OCI-LY3 (cell line): Measurements from ENCODE around the gene TRIM44.

ENCODE experiments used
- H2AFZ ChIP-seq: fragments of 200-600, 300-600 bp; shearing (Covaris generic); 2 replicates; pipeline ENCODE4 v1.6.0; 2014; ENCODE audit warnings: antibody characterized with exemption, low read depth, low read length
- H3K27ac ChIP-seq: fragments of 200-600, 300-600 bp; sonication (generic); 2 replicates; pipeline ENCODE4 v1.5.1; 2014; ENCODE audit warnings: mild to moderate bottlenecking, low read length, moderate library complexity, mixed read lengths
- H3K27me3 ChIP-seq: fragments of 200-600, 300-600 bp; sonication (generic); 2 replicates; pipeline ENCODE4 v1.6.1; 2014; ENCODE audit warnings: low read depth, low read length, mixed read lengths
- H3K36me3 ChIP-seq: fragments of 200-600, 300-600 bp; sonication (generic); replicated peaks from 2 replicates; pipeline ENCODE3; 2014; ENCODE audit warnings: low read depth, low read length, mixed read lengths
- H3K4me1 ChIP-seq: fragments of 300-600, 200-600 bp; sonication (generic); 2 replicates; pipeline ENCODE4 v1.6.1; 2014; ENCODE audit warnings: low read length, mixed read lengths
- H3K4me2 ChIP-seq: fragments of 200-600, 300-600 bp; sonication (generic); 2 replicates; pipeline ENCODE4 v1.6.1; 2014; ENCODE audit warnings: low read length, mixed read lengths
- H3K4me3 ChIP-seq: fragments of 300-600, 200-600 bp; sonication (generic); 2 replicates; pipeline ENCODE4 v1.5.1; 2014; ENCODE audit warnings: antibody characterized with exemption, mild to moderate bottlenecking, low read length, moderate library complexity
- H3K79me2 ChIP-seq: fragments of 300-600, 200-600 bp; shearing (Covaris generic); 2 replicates; pipeline ENCODE4 v1.6.1; 2014; ENCODE audit warnings: mild to moderate bottlenecking, low read length, mixed read lengths
- H3K9ac ChIP-seq: fragments of 300-600, 200-600 bp; shearing (Covaris generic); 2 replicates; pipeline ENCODE4 v1.6.0; 2014; ENCODE audit warnings: mild to moderate bottlenecking, low read length, moderate library complexity
- H3K9me3 ChIP-seq: fragments of 200-600, 300-600 bp; shearing (Covaris generic); 2 replicates; pipeline ENCODE4 v1.6.1; 2014; ENCODE audit warnings: low read length, mixed read lengths; ENCODE audit not compliant: insufficient read depth
- H4K20me1 ChIP-seq: fragments of 200-600, 300-600 bp; sonication (generic); 2 replicates; pipeline ENCODE4 v1.6.1; 2016; ENCODE audit warnings: low read length, mixed read lengths; ENCODE audit not compliant: insufficient read depth
- EZH2phosphoT487 ChIP-seq: fragments of 200-600 bp; shearing (Covaris generic); IDR thresholded peaks from 2 replicates; pipeline ENCODE4 v1.6.1; 2018; ENCODE audit warnings: antibody characterized with exemption, mixed run types, low read depth
- TF ChIP-seq, protein P1 (sequence below): fragments of 200-600, 300-600 bp; sonication (generic); IDR thresholded peaks from 2 replicates; pipeline ENCODE4 v1.5.1; 2014; ENCODE audit warnings: antibody characterized with exemption, low read length, low read depth

The TRIM44 gene

DNA sequence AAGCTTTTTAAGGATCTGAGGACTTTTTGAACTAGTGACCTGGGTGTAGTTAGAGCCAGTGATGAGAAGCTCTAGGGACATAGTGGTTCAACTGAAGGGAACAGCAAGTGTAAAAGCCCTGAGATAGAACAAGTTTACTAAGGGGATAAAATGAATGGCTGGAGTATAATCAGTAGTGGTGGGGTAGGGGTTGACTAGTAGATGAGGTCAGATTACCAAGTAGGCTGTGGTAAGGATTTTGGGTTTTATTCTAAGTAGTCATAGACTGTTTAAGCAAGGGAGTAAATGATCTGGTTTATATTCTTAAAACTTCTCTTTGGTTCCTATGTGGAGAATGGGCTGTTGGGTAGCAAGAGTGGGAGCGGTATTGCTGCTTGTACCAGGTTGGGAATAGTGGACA, 15.3 kb downstream of the TRIM44 start:
- H3K79me2 ChIP-seq, result peaks cover 96% of the 10 kb centered on the region
- H3K4me2 ChIP-seq, result no peak overlapping the region
- H3K36me3 ChIP-seq, result no peaks in the 10 kb centered on the region
- H3K9me3 ChIP-seq, result no peaks in the 10 kb centered on the region
- H2AFZ ChIP-seq, result no peak overlapping the region
- TF ChIP-seq, protein P1, sequence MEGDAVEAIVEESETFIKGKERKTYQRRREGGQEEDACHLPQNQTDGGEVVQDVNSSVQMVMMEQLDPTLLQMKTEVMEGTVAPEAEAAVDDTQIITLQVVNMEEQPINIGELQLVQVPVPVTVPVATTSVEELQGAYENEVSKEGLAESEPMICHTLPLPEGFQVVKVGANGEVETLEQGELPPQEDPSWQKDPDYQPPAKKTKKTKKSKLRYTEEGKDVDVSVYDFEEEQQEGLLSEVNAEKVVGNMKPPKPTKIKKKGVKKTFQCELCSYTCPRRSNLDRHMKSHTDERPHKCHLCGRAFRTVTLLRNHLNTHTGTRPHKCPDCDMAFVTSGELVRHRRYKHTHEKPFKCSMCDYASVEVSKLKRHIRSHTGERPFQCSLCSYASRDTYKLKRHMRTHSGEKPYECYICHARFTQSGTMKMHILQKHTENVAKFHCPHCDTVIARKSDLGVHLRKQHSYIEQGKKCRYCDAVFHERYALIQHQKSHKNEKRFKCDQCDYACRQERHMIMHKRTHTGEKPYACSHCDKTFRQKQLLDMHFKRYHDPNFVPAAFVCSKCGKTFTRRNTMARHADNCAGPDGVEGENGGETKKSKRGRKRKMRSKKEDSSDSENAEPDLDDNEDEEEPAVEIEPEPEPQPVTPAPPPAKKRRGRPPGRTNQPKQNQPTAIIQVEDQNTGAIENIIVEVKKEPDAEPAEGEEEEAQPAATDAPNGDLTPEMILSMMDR, result no peak
- TF ChIP-seq EZH2phosphoT487, result no peak
- H3K9ac ChIP-seq, result no peak overlapping the region
- peaks cover 15% of the 10 kb centered on the region; the same call in 1 of the 2 replicates for H4K20me1 ChIP-seq
- no peaks in the 10 kb centered on the region for H3K27me3 ChIP-seq
- peaks cover 42% of the 10 kb centered on the region for H3K4me1 ChIP-seq
- H3K27ac ChIP-seq, result no peak overlapping the region
- H3K4me3 ChIP-seq, result no peak overlapping the region

DNA sequence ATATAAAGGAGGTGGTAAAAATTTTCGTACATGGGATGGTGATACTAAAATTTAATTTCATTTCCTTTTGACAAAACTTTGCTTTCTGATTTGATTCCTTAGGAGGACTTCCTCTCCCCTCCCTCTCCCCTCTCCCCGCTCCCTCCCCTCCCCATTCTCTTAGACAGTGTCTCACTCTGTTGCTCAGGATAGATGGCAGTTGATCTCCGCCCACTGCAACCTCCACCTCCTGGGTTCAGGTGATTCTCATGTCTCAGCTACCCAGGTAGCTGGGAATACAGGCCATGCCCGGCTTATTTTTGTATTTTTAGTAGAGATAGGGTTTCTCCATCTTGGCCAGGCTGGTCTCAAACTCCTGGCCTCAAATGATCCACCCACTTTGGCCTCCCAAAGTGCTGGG, 15.9 kb downstream of the TRIM44 start:
- H3K27ac ChIP-seq, result no peak overlapping the region
- no peak overlapping the region for H3K9ac ChIP-seq
- no peaks in the 10 kb centered on the region for H3K36me3 ChIP-seq
- no peaks in the 10 kb centered on the region for H3K27me3 ChIP-seq
- no peaks in the 10 kb centered on the region for H3K9me3 ChIP-seq
- H3K4me3 ChIP-seq, result no peak overlapping the region
- H4K20me1 ChIP-seq, result peaks cover 10% of the 10 kb centered on the region; the same call in 1 of the 2 replicates
- peaks cover 48% of the 10 kb centered on the region for H3K4me1 ChIP-seq
- H3K4me2 ChIP-seq, result no peak overlapping the region
- H2AFZ ChIP-seq, result no peak overlapping the region
- H3K79me2 ChIP-seq, result peaks cover 96% of the 10 kb centered on the region
- TF ChIP-seq, protein P1, result no peak

DNA sequence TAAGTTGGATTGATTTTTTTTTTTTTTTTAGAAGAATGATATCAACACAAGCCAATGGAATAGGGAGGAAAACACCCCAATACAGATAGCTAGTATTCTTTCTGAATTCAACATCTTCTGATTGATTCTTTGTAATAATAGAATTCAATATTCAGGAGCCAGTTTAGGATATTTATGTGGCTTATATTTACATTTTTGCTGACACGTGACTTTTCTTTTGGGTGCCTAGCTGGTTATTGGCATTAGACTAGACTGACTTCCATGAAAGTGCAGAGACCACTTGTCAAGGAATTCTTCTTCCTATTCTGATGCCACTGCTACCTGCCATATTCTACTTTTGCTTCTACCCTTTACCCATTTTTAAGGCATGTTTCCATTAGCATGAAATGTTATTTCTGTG, 16.4 kb downstream of the TRIM44 start:
- Histone ChIP-seq H2AFZ (no peak overlapping the region), H3K36me3 (no peaks in the 10 kb centered on the region), H3K79me2 (peaks cover 93% of the 10 kb centered on the region), H3K27me3 (no peaks in the 10 kb centered on the region), H4K20me1 (peaks cover 5% of the 10 kb centered on the region; the same call in 1 of the 2 replicates), H3K9ac (no peak overlapping the region), H3K4me3 (no peak overlapping the region), H3K9me3 (no peaks in the 10 kb centered on the region), H3K27ac (no peak overlapping the region), H3K4me2 (no peak overlapping the region), H3K4me1 (peaks cover 51% of the 10 kb centered on the region)
- TF ChIP-seq, protein P1, result no peak
- TF ChIP-seq EZH2phosphoT487, result no peak

DNA sequence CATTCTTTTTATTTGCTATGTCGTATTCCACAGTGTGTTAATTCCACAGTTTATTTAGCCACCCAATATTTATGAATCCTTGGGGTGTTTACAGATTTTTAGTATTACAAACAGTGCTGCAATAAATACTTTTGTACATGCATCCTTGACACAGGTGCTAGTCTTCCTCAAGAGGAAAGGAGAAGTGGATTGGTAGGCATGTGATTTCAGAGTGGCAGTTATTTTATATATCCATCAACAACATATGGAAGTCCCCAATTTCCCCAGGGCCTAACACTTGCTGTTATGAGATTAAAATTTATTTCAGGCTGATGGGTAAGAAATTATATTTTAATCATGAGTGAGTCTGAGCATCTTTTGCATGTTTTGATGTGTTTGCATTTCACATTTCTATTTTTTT, 17.9 kb downstream of the TRIM44 start:
- TF ChIP-seq, protein P1, result no peak
- TF ChIP-seq EZH2phosphoT487, result no peak
- Histone ChIP-seq H4K20me1 (peaks cover 3% of the 10 kb centered on the region; the same call in 1 of the 2 replicates), H3K79me2 (peaks cover 93% of the 10 kb centered on the region), H3K9ac (no peak overlapping the region), H3K36me3 (peaks cover 4% of the 10 kb centered on the region), H3K4me1 (peaks cover 64% of the 10 kb centered on the region), H3K4me3 (no peak overlapping the region), H3K4me2 (peak overlapping the region; percentile 89), H3K9me3 (no peaks in the 10 kb centered on the region), H2AFZ (no peak overlapping the region), H3K27ac (peak overlapping the region; percentile 95), H3K27me3 (no peaks in the 10 kb centered on the region)
